Pancreas (tissue), 10 donors: Measurements from ENCODE around the gene BTLA. TPM values are rescaled to one million over a fixed set of nuclear protein-coding genes. Genes with fewer than 3 reads are reported as not detected.

ENCODE experiments used
- ATAC-seq, 4 donors: fragments of 200-7000 bp; cut with Tn5 transposase; one replicate each; pipeline versions ENCODE4 v1.8.0 to v1.9.1; 2020; ENCODE audit warnings: mild to moderate bottlenecking in 4 of 4, moderate library complexity in 4 of 4
- DNase-seq, 6 donors: peaks; one replicate each; pipeline ENCODE4 v3.0.0-alpha.2; 2020
- FAIRE-seq: peaks from 2 replicates; lab custom pipeline; 2012; peaks lifted over from hg19 to GRCh38; lab: Jason Lieb, UNC
- H3K27ac ChIP-seq, 4 donors: fragments of 200-600 bp; sonication (generic); 1 replicate in 3 of 4; 2 replicates in 1 of 4; pipeline versions ENCODE4 v1.5.0 to v1.8.0; 2020
- H3K27me3 ChIP-seq, 4 donors: fragments of 200-600 bp; one replicate each; pipeline ENCODE4 v1.8.0; 2021
- H3K36me3 ChIP-seq, 3 donors: fragments of 200-600 bp; sonication (generic) in 1 of 3; one replicate each; pipeline versions ENCODE4 v1.5.0 to v1.8.0; 2020 to 2021
- H3K4me1 ChIP-seq, 3 donors: fragments of 200-600 bp; one replicate each; pipeline ENCODE4 v1.8.0; 2021
- H3K4me3 ChIP-seq, 4 donors: fragments of 200-600 bp; sonication (generic) in 2 of 4; one replicate each; pipeline versions ENCODE4 v1.5.0 to v1.8.0; 2020 to 2021
- H3K9me3 ChIP-seq, 4 donors: fragments of 200-600 bp; one replicate each; pipeline ENCODE4 v1.8.0; 2021
- WGBS, 2 donors: extraction: QIAGEN DNeasy Blood & Tissue Kit; methylation state at CpG; one replicate each; pipeline ENCODE4 v1.1.7; 2013; 5-methylcytosine and 5-hydroxymethylcytosine counted together
- intact Hi-C, 3 donors: fragments of 100-400 bp; cut with DNase I; formaldehyde crosslinking; loops; one replicate each; pipeline versions ENCODE4 v1.11.1 to v1.14.2; 2022
- polyA plus RNA-seq, 2 donors: library from polyadenylated mRNA; stranded (reverse); fragments of 200-250 nt; gene quantifications; one replicate each; pipeline ENCODE4 v1.2.3, GENCODE V29; 2013
- total RNA-seq, 6 donors: library from RNA; stranded (reverse); fragmentation: NEBNext Ultra II Directional in 4 of 6; extraction: Animal tissue kit (Norgen Biotek cat#: 25700) in 4 of 6; gene quantifications; one replicate each; pipeline versions ENCODE4 v1.2.1 to v1.2.4, GENCODE V29; 2021 to 2023
- TF ChIP-seq, protein P1 (sequence below), 4 donors: fragments of 200-600 bp; sonication (generic) in 3 of 4; IDR thresholded peaks; one replicate each; pipeline versions ENCODE4 v1.5.0 to v1.8.0; 2021; ENCODE audit warnings: antibody characterized with exemption in 4 of 4
- donor health status: healthy with polysubstance abuse.
- donor health status: DM: no; HTN: no; CAD: no; lungs with moderate emphysema.
- donor health status: DM: no; HTN: no; CAD: no.
- donor health status: control.
- donor health status: control.
- donor health status: Bipolar disorder and iron deficiency.
- donor health status: DM: yes; HTN: yes; CAD: no.
- donor health status: DM: no; HTN: no; CAD: no.
- donor health status: DM: no; HTN: no; CAD: no.
- donor health status: DM: yes; HTN: yes; CAD: no.

The BTLA gene
- total and polyA plus RNA-seq, 8 donors = 0.06 to 0.72 (median 0.20) TPM; not detected in 4

- 86 to 92% methylated on average over 6 of the region's 6 CpGs for WGBS, 2 donors
- FAIRE-seq (no peak), DNase-seq (peak in 1 of 6 donors; percentile 21), ATAC-seq (peak in 1 of 4 donors; percentile 43)
- Histone ChIP-seq H3K9me3 (no peaks in the 10 kb centered on the region), H3K27ac (no peak overlapping the region), H3K27me3 (no peaks in the 10 kb centered on the region), H3K4me3 (no peak overlapping the region), H3K36me3 (no peaks in the 10 kb centered on the region), H3K4me1 (no peaks in the 10 kb centered on the region)
- TF ChIP-seq, protein P1, sequence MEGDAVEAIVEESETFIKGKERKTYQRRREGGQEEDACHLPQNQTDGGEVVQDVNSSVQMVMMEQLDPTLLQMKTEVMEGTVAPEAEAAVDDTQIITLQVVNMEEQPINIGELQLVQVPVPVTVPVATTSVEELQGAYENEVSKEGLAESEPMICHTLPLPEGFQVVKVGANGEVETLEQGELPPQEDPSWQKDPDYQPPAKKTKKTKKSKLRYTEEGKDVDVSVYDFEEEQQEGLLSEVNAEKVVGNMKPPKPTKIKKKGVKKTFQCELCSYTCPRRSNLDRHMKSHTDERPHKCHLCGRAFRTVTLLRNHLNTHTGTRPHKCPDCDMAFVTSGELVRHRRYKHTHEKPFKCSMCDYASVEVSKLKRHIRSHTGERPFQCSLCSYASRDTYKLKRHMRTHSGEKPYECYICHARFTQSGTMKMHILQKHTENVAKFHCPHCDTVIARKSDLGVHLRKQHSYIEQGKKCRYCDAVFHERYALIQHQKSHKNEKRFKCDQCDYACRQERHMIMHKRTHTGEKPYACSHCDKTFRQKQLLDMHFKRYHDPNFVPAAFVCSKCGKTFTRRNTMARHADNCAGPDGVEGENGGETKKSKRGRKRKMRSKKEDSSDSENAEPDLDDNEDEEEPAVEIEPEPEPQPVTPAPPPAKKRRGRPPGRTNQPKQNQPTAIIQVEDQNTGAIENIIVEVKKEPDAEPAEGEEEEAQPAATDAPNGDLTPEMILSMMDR (IDR thresholded peaks at IDR 0.05) = no peak
- intact Hi-C loops = no loop called here
Observed at GRCh38 chr3:112437146-112438022, 61.9 kb downstream of the BTLA start.

DNA sequence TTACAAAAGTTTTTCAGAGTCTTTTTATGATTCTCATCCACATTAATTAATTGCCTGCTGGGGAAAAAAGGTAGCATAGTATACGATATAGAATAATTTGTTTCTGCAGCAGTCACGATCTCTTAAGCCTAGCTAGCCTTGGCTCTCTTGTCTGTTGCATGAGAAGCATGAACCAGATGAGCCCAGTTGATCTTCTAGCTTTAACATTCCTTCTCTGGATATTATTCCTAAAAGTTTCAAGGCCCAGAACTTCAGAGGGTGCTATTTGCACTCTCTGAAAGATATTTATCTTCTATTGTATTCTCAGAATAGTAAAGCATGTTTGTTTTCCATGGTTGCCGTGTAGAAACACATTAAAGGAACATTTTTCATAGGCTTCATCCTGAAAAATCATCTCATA, 69.3 kb downstream of the BTLA start:
- intact Hi-C loops = no loop called here
- Histone ChIP-seq H3K27ac (no peak overlapping the region), H3K36me3 (no peaks in the 10 kb centered on the region), H3K27me3 (no peaks in the 10 kb centered on the region), H3K4me1 (no peaks in the 10 kb centered on the region), H3K9me3 (no peaks in the 10 kb centered on the region), H3K4me3 (no peak overlapping the region)
- DNase-seq (no peak), ATAC-seq (no peak), FAIRE-seq (no peak)
- 58 to 67% methylated on average over 3 of the region's 3 CpGs for WGBS, 2 donors
- TF ChIP-seq, protein P1 (IDR thresholded peaks at IDR 0.05) = no peak

- H3K36me3 ChIP-seq = no peaks in the 10 kb centered on the region
- H3K4me1 ChIP-seq = no peaks in the 10 kb centered on the region
- DNase-seq (no peak), FAIRE-seq (no peak), ATAC-seq (no peak)
- 67 to 77% methylated on average over 5 of the region's 5 CpGs for WGBS, 2 donors
- intact Hi-C loops = no loop called here
- no peak overlapping the region for H3K4me3 ChIP-seq
- H3K27ac ChIP-seq = no peak overlapping the region
- no peaks in the 10 kb centered on the region for H3K27me3 ChIP-seq
- TF ChIP-seq, protein P1 (IDR thresholded peaks at IDR 0.05) = no peak
- no peaks in the 10 kb centered on the region for H3K9me3 ChIP-seq
Observed at GRCh38 chr3:112427123-112427522, 72.1 kb downstream of the BTLA start.

DNA sequence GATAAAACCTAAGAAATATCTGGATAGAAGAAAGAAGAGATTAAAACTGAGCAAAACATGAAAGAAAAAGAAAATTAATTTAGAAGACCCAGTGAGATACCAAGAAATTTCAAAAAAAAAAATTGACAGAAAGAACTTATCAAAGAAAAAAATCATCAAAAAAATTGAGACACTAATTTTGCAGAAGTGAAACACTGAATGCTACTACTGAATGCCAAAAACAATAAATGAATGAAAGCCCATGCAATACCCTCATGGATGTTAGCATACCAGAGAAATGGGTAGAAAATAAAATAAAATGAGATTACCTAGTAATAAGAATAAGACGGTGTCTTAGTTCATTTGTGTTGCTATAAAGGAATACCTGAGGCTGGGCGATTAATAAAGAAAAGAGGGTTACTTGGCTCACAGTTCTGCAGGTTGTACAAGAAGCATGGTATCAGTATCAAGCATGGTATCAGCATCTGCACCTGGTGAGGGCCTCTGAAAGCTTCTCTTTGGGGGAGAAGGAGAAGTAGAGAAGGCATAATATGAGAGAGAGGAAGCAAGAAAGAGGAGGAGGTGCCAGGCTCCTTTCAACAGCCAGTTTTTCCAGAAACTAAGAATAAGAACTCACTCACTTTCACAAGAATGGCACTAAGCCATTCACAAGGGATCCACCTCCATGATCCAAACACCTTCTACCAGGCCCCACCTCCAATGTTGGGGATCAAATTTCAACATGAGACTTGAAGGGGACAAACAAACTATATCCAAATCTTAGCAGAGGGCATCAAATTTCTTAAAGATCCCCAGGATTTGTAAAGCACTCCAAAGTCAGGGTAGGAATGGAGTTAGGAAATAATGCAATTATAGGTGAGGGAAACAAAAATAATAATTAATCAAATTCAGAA, 73.2 kb downstream of the BTLA start:
- WGBS, 2 donors = 76% methylated on average over 2 of the region's 2 CpGs
- Histone ChIP-seq H3K4me1 (no peaks in the 10 kb centered on the region), H3K27ac (no peak overlapping the region), H3K36me3 (no peaks in the 10 kb centered on the region), H3K27me3 (no peaks in the 10 kb centered on the region), H3K4me3 (no peak overlapping the region), H3K9me3 (no peaks in the 10 kb centered on the region)
- intact Hi-C loops = no loop called here
- no peak for ATAC-seq
- FAIRE-seq = no peak
- DNase-seq = no peak
- TF ChIP-seq, protein P1 (IDR thresholded peaks at IDR 0.05) = no peak
